Nephron (organoid): ENCODE results near the gene ATF3.

ENCODE experiments used
- H3K27ac Mint-ChIP-seq, 3 experiments: 2 replicates each; pipeline ENCODE4 v1.8.0; 2020; ENCODE audit warnings: mixed read lengths in 3 of 3, mild to moderate bottlenecking in 2 of 3, moderate library complexity in 1 of 3
- H3K27me3 Mint-ChIP-seq: 2 replicates; pipeline ENCODE4 v1.8.0; 2021; ENCODE audit warnings: low read depth, mild to moderate bottlenecking, moderate library complexity, mixed read lengths
- H3K36me3 Mint-ChIP-seq: 2 replicates; pipeline ENCODE4 v1.8.0; 2020; ENCODE audit warnings: low read depth, mixed read lengths
- H3K4me1 Mint-ChIP-seq: 2 replicates; pipeline ENCODE4 v1.8.0; 2020; ENCODE audit warnings: mixed read lengths
- H3K4me3 Mint-ChIP-seq, 3 experiments: 2 replicates each; pipeline ENCODE4 v1.8.0; 2020; ENCODE audit warnings: mild to moderate bottlenecking in 3 of 3, mixed read lengths in 3 of 3, moderate library complexity in 2 of 3
- H3K9me3 Mint-ChIP-seq: 2 replicates; pipeline ENCODE4 v1.8.0; 2020; ENCODE audit warnings: mixed read lengths
- TF ChIP-seq, protein P1 (sequence below), 3 experiments: fragments of 200-600 bp; sonication (generic); IDR thresholded peaks; one replicate each; pipeline ENCODE4 v1.5.0; 2021; ENCODE audit warnings: antibody characterized with exemption in 3 of 3; ENCODE audit not compliant: unreplicated experiment in 3 of 3

The ATF3 gene

GRCh38 chr1:212575333-212575732, 33.2 kb upstream of the ATF3 start:
- TF ChIP-seq, protein P1, sequence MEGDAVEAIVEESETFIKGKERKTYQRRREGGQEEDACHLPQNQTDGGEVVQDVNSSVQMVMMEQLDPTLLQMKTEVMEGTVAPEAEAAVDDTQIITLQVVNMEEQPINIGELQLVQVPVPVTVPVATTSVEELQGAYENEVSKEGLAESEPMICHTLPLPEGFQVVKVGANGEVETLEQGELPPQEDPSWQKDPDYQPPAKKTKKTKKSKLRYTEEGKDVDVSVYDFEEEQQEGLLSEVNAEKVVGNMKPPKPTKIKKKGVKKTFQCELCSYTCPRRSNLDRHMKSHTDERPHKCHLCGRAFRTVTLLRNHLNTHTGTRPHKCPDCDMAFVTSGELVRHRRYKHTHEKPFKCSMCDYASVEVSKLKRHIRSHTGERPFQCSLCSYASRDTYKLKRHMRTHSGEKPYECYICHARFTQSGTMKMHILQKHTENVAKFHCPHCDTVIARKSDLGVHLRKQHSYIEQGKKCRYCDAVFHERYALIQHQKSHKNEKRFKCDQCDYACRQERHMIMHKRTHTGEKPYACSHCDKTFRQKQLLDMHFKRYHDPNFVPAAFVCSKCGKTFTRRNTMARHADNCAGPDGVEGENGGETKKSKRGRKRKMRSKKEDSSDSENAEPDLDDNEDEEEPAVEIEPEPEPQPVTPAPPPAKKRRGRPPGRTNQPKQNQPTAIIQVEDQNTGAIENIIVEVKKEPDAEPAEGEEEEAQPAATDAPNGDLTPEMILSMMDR (IDR thresholded peaks at IDR 0.05; ENCODE audit: unreplicated experiment in 3 of 3), result no peak
- Mint-ChIP-seq H3K4me1 (no peaks in the 10 kb centered on the region), H3K9me3 (peaks cover 6% of the 10 kb centered on the region), H3K36me3 (no peaks in the 10 kb centered on the region), H3K27me3 (peaks cover 3% of the 10 kb centered on the region), H3K27ac (no peak overlapping the region), H3K4me3 (no peak overlapping the region)

- Mint-ChIP-seq H3K4me3 (no peak overlapping the region), H3K27ac (no peak overlapping the region), H3K36me3 (no peaks in the 10 kb centered on the region), H3K27me3 (no peaks in the 10 kb centered on the region), H3K4me1 (no peaks in the 10 kb centered on the region), H3K9me3 (peaks cover 6% of the 10 kb centered on the region)
- TF ChIP-seq, protein P1 (IDR thresholded peaks at IDR 0.05; ENCODE audit: unreplicated experiment in 3 of 3), result no peak
Observed at GRCh38 chr1:212578041-212578440, 30.5 kb upstream of the ATF3 start.

DNA sequence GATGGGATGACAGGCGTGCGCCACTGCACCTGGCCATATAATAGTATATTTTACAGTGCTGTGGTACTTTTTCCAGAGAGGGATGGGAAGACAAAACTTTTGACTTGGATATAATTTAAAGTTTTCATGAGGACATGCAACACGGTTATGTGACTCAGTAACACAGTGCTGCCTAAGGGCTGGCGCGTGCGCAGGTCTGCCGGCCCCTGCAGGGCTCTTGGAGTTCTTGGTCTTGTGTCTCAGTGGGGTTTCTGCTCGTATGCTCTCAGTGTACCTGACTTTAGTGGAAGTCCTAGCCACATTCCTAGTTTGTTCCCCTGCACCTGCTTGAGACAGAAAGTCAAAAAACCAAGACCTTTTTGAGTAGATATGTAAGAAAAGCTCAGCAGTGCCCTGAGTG, 27.5 kb upstream of the ATF3 start:
- H3K9me3 Mint-ChIP-seq, result peaks cover 6% of the 10 kb centered on the region
- H3K4me3 Mint-ChIP-seq, result no peak overlapping the region
- no peaks in the 10 kb centered on the region for H3K36me3 Mint-ChIP-seq
- no peaks in the 10 kb centered on the region for H3K4me1 Mint-ChIP-seq
- H3K27ac Mint-ChIP-seq, result no peak overlapping the region
- TF ChIP-seq, protein P1 (IDR thresholded peaks at IDR 0.05; ENCODE audit: unreplicated experiment in 3 of 3), result no peak
- H3K27me3 Mint-ChIP-seq, result peaks cover 11% of the 10 kb centered on the region

- H3K27ac Mint-ChIP-seq, result no peak overlapping the region
- H3K27me3 Mint-ChIP-seq, result peaks cover 17% of the 10 kb centered on the region
- TF ChIP-seq, protein P1 (IDR thresholded peaks at IDR 0.05; ENCODE audit: unreplicated experiment in 3 of 3), result no peak
- H3K9me3 Mint-ChIP-seq, result peaks cover 6% of the 10 kb centered on the region
- H3K4me1 Mint-ChIP-seq, result peaks cover 2% of the 10 kb centered on the region
- no peaks in the 10 kb centered on the region for H3K36me3 Mint-ChIP-seq
- H3K4me3 Mint-ChIP-seq, result no peak overlapping the region
Observed at GRCh38 chr1:212582291-212582690, 26.3 kb upstream of the ATF3 start.

GRCh38 chr1:212582808-212583615, 25.5 kb upstream of the ATF3 start:
- Mint-ChIP-seq H3K4me3 (no peak overlapping the region), H3K27ac (no peak overlapping the region), H3K4me1 (peaks cover 4% of the 10 kb centered on the region), H3K36me3 (no peaks in the 10 kb centered on the region), H3K27me3 (peaks cover 25% of the 10 kb centered on the region), H3K9me3 (peaks cover 6% of the 10 kb centered on the region)
- TF ChIP-seq, protein P1 (IDR thresholded peaks at IDR 0.05; ENCODE audit: unreplicated experiment in 3 of 3), result no peak

DNA sequence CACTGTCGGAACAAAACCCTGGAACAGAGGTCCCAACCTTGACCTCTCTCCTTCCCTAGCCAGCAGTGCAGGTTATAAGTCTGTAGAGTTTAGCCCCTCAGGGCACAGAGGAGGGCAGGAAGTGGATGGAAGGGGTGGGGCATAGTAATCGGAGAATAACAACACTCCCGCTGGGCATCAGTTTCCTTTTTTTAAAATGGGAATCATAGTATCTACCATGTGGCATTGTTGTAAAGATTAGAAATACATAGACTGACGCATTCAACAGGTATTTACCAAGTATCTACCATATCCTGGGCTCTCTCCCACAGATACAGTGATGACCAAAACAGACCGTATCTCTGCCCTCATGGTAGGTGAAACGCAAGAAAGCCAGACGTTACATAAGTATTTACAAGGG, 24.9 kb upstream of the ATF3 start:
- H3K4me3 Mint-ChIP-seq, result no peak overlapping the region
- H3K9me3 Mint-ChIP-seq, result peaks cover under 1% of the 10 kb centered on the region
- no peak overlapping the region for H3K27ac Mint-ChIP-seq
- TF ChIP-seq, protein P1 (IDR thresholded peaks at IDR 0.05; ENCODE audit: unreplicated experiment in 3 of 3), result no peak
- no peaks in the 10 kb centered on the region for H3K36me3 Mint-ChIP-seq
- peaks cover 4% of the 10 kb centered on the region for H3K4me1 Mint-ChIP-seq
- peaks cover 25% of the 10 kb centered on the region for H3K27me3 Mint-ChIP-seq
